T-helper 2 cell treated with Interferon-gamma antibody and Interleukin-4, amounts not matched to agents 5 μg/mL and 100 μg/mL, for 36 hours (primary cell): ENCODE data around the gene ARHGEF35.
"Not testable (repeated sequence)": the region's sequence is repeated elsewhere in the genome, so short reads cannot be mapped to it uniquely, and the experiment has no call there.

Experiments
- DNase-seq: peaks from one replicate; pipeline ENCODE4 v3.0.0; 2021; ENCODE audit warnings: low spot score
- H3K27ac Mint-ChIP-seq: one replicate; pipeline ENCODE4 v1.8.0; 2021; ENCODE audit warnings: mild to moderate bottlenecking, mixed read lengths
- H3K27me3 Mint-ChIP-seq: one replicate; pipeline ENCODE4 v1.8.0; 2021; ENCODE audit warnings: low read depth, mixed read lengths
- H3K36me3 Mint-ChIP-seq: one replicate; pipeline ENCODE4 v1.8.0; 2021; ENCODE audit warnings: low read depth, mixed read lengths
- H3K4me1 Mint-ChIP-seq: one replicate; pipeline ENCODE4 v1.8.0; 2021; ENCODE audit warnings: low read depth, mixed read lengths
- H3K4me3 Mint-ChIP-seq: one replicate; pipeline ENCODE4 v1.8.0; 2022; ENCODE audit warnings: mild to moderate bottlenecking, moderate library complexity, mixed read lengths
- H3K9me3 Mint-ChIP-seq: one replicate; pipeline ENCODE4 v1.8.0; 2021; ENCODE audit warnings: mixed read lengths

The ARHGEF35 gene

DNA sequence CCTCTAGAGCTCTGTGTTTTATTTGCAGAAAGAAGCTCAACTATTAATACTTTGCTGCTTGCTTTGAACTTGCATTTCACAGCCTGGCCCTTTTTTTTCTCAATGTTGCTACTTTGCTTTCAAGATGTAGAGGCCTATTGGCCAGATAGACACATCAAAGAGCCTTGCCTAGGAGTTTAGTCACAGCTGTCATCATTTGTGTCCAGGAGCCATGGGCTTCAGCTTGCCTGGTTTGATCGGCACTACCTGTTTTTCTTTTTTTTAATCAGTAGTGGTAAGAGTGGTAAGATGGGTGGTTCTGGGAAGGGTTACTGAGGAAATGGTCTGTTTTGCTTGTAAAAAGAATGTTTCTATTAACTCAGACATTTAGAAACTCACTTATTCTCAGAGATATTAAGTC, 6.3 kb upstream of the ARHGEF35 start:
- H3K4me3 Mint-ChIP-seq, H3K27me3 Mint-ChIP-seq, H3K4me1 Mint-ChIP-seq, H3K9me3 Mint-ChIP-seq, H3K27ac Mint-ChIP-seq, H3K36me3 Mint-ChIP-seq, DNase-seq: not testable (repeated sequence)

DNA sequence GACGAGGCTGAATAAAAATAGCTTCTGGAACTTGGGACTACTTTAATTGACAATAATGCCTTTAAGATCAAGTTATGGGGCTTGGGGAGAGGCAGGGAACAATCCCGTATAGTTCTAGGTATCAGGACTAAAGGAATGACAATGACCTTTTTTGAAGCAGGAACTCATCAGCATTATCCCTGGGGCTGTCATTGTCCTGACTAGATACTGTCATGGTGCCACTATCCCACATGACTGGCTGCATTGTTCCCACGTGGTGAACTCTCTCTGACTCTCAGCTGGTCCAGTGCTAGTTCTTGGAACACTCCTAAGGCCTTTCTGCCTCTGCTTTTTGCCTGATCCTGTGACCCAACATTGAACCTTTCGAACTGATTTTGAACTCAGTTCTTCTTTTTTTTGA, 3.3 kb upstream of the ARHGEF35 start:
- H3K9me3 Mint-ChIP-seq, H3K27ac Mint-ChIP-seq, H3K4me3 Mint-ChIP-seq, H3K4me1 Mint-ChIP-seq, H3K27me3 Mint-ChIP-seq, DNase-seq, H3K36me3 Mint-ChIP-seq: not testable (repeated sequence)

DNA sequence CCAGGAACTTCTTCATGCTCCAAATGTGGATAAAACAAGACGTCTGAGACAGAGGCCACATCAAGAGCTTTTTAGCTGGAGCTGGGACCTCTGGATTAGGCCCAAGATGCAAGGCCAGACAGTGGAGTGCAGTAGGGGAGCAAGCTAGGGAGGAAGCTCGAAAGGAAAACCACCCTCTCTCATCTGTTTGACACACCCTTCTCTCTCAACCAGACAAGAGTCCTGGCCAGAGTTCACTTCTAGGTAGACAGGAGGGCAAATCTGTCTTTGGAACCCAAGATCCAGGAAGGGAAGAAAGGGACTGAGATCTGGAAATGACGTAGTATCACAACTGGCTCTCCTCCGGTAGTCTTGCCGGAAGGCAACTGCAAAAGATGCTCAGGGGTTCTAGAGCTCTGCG, 1.2 kb downstream of the ARHGEF35 start:
- H3K27me3 Mint-ChIP-seq, H3K4me1 Mint-ChIP-seq, H3K27ac Mint-ChIP-seq, DNase-seq, H3K36me3 Mint-ChIP-seq, H3K4me3 Mint-ChIP-seq, H3K9me3 Mint-ChIP-seq: not testable (repeated sequence)

DNA sequence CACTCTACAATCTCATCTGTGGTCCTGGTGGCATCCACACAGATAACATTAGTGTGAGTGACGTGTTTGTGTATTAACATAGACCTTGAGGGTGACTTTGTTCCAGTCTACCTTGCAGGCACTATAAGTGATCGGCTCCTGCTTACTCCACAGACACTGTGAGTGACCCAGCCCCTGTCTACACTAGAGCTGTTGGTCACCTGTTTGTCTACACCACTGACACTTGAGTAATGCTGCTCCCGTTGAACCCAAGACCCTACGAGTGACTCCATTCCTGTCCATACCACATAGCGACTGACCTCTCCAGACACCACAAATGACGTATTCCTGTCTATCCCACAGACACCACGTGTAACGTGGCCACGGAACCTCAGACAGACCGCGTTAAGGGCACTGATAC, 1.9 kb downstream of the ARHGEF35 start:
- not testable (repeated sequence) for H3K27me3 Mint-ChIP-seq, DNase-seq, H3K27ac Mint-ChIP-seq, H3K4me1 Mint-ChIP-seq, H3K36me3 Mint-ChIP-seq, H3K9me3 Mint-ChIP-seq, H3K4me3 Mint-ChIP-seq

DNA sequence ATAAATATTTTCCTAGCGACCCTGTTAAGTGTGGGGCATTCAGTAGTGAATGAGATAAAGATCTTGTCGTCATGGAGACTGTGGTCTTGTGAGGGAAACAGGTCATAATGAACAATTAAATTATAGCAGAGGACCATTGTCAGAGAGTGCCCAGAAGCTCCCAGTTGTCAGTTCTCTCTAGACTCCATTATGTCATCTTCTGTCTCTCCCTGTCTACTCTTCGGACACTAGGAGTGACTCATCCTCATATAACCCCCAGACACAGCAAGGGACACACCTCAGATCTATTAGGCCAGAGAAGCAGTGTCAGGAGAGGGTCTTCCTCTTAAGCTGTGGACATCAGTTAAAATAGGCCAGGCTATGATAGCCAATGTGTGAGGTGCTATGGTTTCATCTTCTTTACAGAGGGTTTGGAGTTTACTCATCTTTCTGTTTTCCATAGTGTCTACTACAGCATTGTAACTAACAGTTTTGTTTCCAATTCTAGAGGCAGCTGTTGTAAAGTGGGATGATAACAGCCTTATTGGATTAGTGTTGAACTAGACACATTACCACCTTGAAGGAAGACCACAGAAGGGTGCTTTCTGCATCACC, 7.0 kb downstream of the ARHGEF35 start:
- H3K4me3 Mint-ChIP-seq, H3K9me3 Mint-ChIP-seq, H3K4me1 Mint-ChIP-seq, H3K27ac Mint-ChIP-seq, DNase-seq, H3K27me3 Mint-ChIP-seq, H3K36me3 Mint-ChIP-seq: not testable (repeated sequence)

DNA sequence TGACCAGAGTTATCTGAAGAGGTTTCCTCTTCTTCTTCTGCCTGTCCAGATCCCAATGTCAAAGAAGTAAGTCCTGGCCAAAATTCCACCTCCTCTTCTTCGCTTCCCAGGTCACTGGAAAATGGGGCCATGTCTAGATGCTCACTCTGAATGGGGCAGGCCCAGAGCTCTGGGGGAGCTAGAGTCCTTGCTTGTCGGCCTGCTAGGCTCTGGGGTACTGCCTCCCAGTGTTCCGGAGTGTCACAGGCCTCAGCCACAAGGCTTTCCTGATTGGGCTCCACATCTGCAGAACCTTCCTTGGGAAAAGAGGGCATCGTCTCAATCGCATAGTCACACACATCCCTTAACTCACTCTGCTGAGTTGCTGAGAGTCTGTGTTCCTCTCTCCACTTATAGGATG, 7.8 kb downstream of the ARHGEF35 start:
- not testable (repeated sequence) for H3K27ac Mint-ChIP-seq, H3K36me3 Mint-ChIP-seq, H3K4me3 Mint-ChIP-seq, H3K4me1 Mint-ChIP-seq, DNase-seq, H3K27me3 Mint-ChIP-seq, H3K9me3 Mint-ChIP-seq

DNA sequence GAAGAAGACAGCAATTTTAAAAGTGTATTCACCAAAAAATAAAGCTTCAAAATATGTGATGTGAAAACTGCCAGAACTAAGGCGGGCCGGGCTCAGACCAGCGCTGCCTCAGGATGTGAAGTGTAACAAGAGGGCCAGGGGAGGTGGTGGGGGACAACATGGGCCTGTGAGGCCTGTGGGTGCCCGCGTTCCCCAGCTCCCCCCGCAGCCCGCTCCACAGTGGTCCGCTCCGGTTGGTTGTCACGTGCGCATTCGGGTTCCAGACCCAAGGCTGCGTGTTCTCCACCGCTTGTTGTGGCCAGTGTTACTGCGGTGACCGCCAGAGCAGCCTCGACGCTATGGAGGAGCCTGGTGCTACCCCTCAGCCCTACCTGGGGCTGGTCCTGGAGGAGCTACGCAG, 12.5 kb downstream of the ARHGEF35 start, which contains the start of gene CTAGE4:
TSS of gene CTAGE4 (plus strand) at position 301 of the 400 bp plus-strand sequence. CDS start at position 339, 38 bp downstream.
- H3K36me3 Mint-ChIP-seq, DNase-seq, H3K4me1 Mint-ChIP-seq, H3K4me3 Mint-ChIP-seq, H3K27ac Mint-ChIP-seq, H3K9me3 Mint-ChIP-seq, H3K27me3 Mint-ChIP-seq: not testable (repeated sequence)

DNA sequence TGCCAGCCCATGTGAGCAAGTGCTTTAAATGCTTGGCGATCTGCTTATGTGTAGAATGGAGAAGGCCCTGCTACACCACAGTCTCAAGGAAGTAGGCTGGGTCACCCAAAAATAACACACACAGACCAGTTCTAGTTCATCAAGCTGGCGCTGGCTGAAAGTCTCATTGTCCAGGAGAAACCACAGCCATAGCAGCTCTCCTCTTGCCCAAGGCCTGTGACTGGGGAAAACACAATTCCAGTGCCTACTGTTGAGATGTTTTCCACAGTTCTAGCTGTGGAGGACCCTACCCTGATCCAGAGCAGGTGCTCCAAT, 16.5 kb downstream of the ARHGEF35 start:
- H3K27ac Mint-ChIP-seq, H3K4me3 Mint-ChIP-seq, H3K36me3 Mint-ChIP-seq, H3K4me1 Mint-ChIP-seq, H3K9me3 Mint-ChIP-seq, DNase-seq: not testable (repeated sequence)
- H3K27me3 Mint-ChIP-seq: peaks cover 20% of the 10 kb centered on the region

DNA sequence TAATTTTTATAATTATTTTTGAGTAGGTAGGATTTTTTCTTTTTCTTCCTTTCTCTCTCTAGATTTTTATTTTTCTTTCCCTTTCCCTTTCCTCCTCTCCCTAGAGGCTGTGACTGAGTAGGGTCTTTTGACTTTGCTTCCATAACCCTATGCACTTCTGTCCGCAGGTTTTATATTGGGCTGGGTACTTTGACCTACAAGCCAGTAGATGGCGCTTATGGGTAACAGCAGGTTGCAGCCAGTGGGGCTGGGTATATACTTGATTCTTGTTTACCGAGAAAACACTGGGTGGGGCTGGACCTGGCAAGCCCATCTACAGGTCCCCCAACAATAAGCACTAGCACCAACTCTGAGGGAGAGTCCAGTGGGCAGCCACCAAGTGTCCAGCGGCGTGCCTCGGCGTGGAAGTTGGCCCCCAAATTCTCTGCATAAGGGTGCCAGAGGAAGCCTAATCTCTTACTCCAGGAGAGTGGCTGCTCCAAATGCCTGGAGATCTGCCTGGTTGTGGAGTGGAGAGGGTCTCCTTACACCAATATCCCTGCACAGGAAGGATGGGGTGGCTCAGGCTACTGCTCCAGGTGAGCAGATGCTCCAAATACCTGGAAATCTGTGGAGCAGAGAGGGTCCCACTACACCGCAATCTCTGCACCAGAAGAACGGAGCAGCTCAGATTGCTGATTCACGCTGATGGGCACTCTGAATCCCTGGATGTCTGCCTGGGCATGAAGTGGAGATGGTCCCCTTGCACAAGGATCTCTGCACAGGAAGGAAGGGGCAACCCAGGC, 17.1 kb downstream of the ARHGEF35 start:
- H3K27ac Mint-ChIP-seq, H3K4me3 Mint-ChIP-seq, H3K36me3 Mint-ChIP-seq, H3K9me3 Mint-ChIP-seq, H3K4me1 Mint-ChIP-seq, DNase-seq: not testable (repeated sequence)
- H3K27me3 Mint-ChIP-seq: peaks cover 20% of the 10 kb centered on the region

DNA sequence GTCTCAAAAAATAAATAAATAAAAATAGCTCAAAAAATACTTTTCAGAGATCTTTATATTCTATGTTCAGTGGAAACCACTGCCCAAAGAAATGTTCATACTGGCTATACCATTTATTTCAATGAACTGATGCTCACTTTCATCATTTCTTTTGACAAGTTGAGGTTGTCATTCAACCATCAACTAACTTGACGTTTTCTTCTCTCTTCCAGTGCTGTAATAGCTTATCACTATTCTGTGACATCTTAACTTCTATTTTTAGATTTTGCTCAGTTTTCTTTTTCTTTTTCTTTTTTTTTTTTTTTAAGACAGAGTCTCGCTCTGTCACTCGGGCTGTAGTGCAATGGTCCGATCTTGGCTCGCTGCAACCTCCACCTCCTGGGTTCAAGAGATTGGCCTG, 21.0 kb downstream of the ARHGEF35 start:
- Mint-ChIP-seq H3K27me3 (peaks cover 22% of the 10 kb centered on the region), H3K9me3 (no peaks in the 10 kb centered on the region), H3K4me1 (no peaks in the 10 kb centered on the region)

DNA sequence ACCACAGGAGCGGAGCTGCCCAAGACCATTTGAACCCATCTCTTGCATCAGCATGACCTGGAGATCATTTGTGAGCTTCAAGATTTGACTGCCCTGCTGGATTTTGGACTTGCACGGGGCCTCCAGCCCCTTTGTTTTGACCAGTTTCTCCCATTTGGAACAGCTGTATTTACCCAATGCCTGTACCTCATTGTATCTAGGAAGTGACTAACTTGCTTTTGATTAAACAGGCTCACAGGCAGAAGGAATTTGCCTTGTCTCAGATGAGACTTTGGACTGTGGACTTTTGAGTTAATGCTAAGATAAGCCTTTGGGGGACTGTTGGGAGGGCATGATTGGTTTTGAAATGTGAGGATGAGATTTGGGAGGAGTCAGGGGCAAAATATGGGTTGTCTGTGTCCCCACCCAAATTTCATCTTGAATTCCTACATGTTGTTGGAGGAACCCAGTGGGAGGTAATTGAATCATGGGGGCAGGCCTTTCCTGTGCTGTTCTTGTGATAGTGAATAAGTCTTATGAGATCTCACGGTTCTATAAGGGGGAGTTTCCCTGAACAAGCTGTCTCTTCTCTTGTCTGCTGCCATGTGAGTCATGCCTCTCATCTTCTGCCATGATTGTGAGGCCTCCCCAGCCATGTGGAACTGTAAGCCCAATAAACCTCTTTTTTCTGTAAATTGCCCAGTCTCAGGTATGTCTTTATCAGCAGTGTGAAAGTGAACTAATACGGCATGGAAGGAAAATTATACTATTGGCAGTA, 23.9 kb downstream of the ARHGEF35 start:
- not testable (repeated sequence) for H3K9me3 Mint-ChIP-seq, H3K27ac Mint-ChIP-seq, H3K4me1 Mint-ChIP-seq

More for the DNA sequence above, 21.0 kb downstream of the ARHGEF35 start:
- Mint-ChIP-seq H3K36me3 (no peaks in the 10 kb centered on the region), H3K27ac (no peak overlapping the region), H3K4me3 (no peak overlapping the region)
- no peak for DNase-seq

DNA sequence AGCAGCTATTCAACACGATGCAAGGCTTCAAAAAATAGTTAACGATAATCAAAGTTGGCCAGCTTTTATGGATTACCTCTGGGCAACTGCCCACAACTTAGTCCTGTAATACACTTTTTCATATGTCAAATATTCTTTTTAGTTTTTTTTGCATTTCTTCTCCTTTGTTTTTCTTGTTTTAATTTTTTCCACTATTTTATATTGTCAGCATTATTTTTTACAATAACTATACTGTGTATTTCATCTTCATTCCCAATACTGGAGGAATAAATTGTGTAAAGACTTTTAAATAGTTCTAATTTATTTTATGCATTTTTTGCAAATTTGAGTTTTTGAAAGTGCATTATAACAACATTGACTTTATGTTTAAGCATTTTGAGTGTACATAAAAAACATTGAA, 30.8 kb downstream of the ARHGEF35 start:
- Mint-ChIP-seq H3K27ac (no peak overlapping the region), H3K27me3 (peaks cover 5% of the 10 kb centered on the region), H3K4me1 (no peaks in the 10 kb centered on the region), H3K36me3 (no peaks in the 10 kb centered on the region), H3K9me3 (no peaks in the 10 kb centered on the region), H3K4me3 (no peak overlapping the region)
- DNase-seq: no peak

More for the DNA sequence above, 23.9 kb downstream of the ARHGEF35 start:
- H3K27me3 Mint-ChIP-seq: peaks cover 12% of the 10 kb centered on the region
- H3K36me3 Mint-ChIP-seq, DNase-seq, H3K4me3 Mint-ChIP-seq: not testable (repeated sequence)

DNA sequence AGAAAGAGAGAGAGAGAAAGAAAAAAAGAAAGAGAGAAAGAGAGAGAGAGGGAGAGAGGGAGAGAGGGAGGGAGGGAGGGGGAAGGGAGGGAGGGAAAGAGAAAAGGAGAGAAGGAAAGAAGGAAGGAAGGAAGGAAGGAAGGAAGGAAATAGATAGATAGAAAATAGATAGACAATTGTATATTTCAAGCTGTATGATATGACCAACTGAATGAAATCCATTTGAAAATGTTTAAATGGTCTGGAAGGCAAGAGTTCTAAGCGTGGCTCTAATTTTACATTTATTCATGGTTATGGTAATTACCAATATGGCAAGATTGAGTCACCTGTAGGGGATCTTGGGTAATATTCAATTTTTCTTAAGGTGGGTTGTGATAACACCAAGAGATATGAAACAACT, 36.8 kb downstream of the ARHGEF35 start:
- Mint-ChIP-seq H3K27me3 (peaks cover 6% of the 10 kb centered on the region), H3K4me1 (no peaks in the 10 kb centered on the region), H3K4me3 (no peak overlapping the region), H3K9me3 (no peaks in the 10 kb centered on the region), H3K36me3 (no peaks in the 10 kb centered on the region), H3K27ac (no peak overlapping the region)
- DNase-seq: no peak

DNA sequence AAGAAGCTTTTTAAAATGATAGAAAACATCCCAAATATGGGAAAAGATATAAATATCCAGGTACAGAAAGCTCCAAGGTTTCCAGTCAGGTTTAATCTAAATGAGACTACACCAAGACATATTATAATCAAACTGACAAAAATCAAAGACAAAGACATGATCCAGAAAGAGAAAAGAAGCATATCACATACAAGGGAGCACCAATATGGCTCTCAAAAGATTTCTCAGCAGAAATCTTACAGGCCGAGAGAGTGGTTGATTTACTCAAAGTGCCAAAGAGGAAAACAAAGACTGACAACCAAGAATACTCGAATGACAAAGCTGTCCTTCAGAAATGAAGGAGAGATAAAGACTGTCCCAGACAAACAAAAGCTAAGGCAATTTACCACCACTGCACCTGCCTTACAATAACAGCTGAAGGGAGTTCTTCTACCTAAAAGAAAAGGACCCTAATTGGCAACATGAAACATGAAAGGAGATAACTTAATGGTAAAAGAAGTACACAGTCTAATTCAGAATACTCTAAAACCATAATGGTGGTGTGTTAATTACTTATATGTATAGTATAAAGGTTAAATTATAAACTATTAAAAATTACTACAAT, 47.3 kb downstream of the ARHGEF35 start:
- Mint-ChIP-seq H3K27ac (no peak overlapping the region), H3K27me3 (no peaks in the 10 kb centered on the region), H3K4me1 (no peaks in the 10 kb centered on the region), H3K36me3 (no peaks in the 10 kb centered on the region), H3K4me3 (no peak overlapping the region), H3K9me3 (peaks cover 30% of the 10 kb centered on the region)
- no peak for DNase-seq
